ENCODE results near the gene ARHGAP45. TPM values are rescaled to one million over a fixed set of nuclear protein-coding genes. Genes with fewer than 3 reads are reported as not detected.
A peak's percentile ranks its signal among the peaks of the same experiment; 100 is the strongest.

Gene ARHGAP45
- total RNA-seq, 1 donor from 2014 or later: 0.67 TPM

- TF ChIP-seq CTCF (IDR thresholded peaks at IDR 0.05): no peak
- DNase-seq (ENCODE audit: extremely low spot score, unreplicated experiment): peak; percentile 100
- no peaks in the 10 kb centered on the region for H3K9me3 Mint-ChIP-seq (ENCODE audit: unreplicated experiment)
- peak within 1 kb of the TSS; percentile 88 for H3K4me3 Mint-ChIP-seq (ENCODE audit: unreplicated experiment)
- H3K36me3 Mint-ChIP-seq (ENCODE audit: unreplicated experiment): no peaks in the 10 kb centered on the region
- H3K27me3 Mint-ChIP-seq (ENCODE audit: unreplicated experiment): no peaks in the 10 kb centered on the region
- H3K27ac Mint-ChIP-seq (ENCODE audit: unreplicated experiment): peak within 1 kb of the TSS; percentile 78
- peaks cover 33% of the 10 kb centered on the region for H3K4me1 Mint-ChIP-seq (ENCODE audit: unreplicated experiment)
These were observed 28.2 kb downstream of the ARHGAP45 start, which contains the start of gene POLR2E for GRCh38 chr19:1094978-1095701. Gene POLR2E, minus strand, starts transcription at chr19:1095375. Its CDS starts 60 bp downstream, at chr19:1095315.

- DNase-seq (ENCODE audit: extremely low spot score, unreplicated experiment): no peak
- no peak for TF ChIP-seq CTCF (IDR thresholded peaks at IDR 0.05)
- Mint-ChIP-seq H3K4me3 (ENCODE audit: unreplicated experiment) (no peak overlapping the region), H3K27ac (ENCODE audit: unreplicated experiment) (no peak overlapping the region), H3K36me3 (ENCODE audit: unreplicated experiment) (no peaks in the 10 kb centered on the region), H3K27me3 (ENCODE audit: unreplicated experiment) (no peaks in the 10 kb centered on the region), H3K4me1 (ENCODE audit: unreplicated experiment) (peaks cover 51% of the 10 kb centered on the region), H3K9me3 (ENCODE audit: unreplicated experiment) (no peaks in the 10 kb centered on the region)
These were observed 30.8 kb downstream of the ARHGAP45 start for GRCh38 chr19:1097810-1098176.

- Mint-ChIP-seq H3K4me1 (ENCODE audit: unreplicated experiment) (peaks cover 53% of the 10 kb centered on the region), H3K36me3 (ENCODE audit: unreplicated experiment) (no peaks in the 10 kb centered on the region), H3K4me3 (ENCODE audit: unreplicated experiment) (no peak overlapping the region), H3K27me3 (ENCODE audit: unreplicated experiment) (no peaks in the 10 kb centered on the region), H3K9me3 (ENCODE audit: unreplicated experiment) (no peaks in the 10 kb centered on the region), H3K27ac (ENCODE audit: unreplicated experiment) (peak overlapping the region; percentile 80)
- no peak for TF ChIP-seq CTCF (IDR thresholded peaks at IDR 0.05)
- DNase-seq (ENCODE audit: extremely low spot score, unreplicated experiment): no peak
These were observed 31.4 kb downstream of the ARHGAP45 start for GRCh38 chr19:1098177-1099051.

GRCh38 chr19:1101337-1101698 lies 34.4 kb downstream of the ARHGAP45 start:
- H3K27me3 Mint-ChIP-seq (ENCODE audit: unreplicated experiment): no peaks in the 10 kb centered on the region
- H3K9me3 Mint-ChIP-seq (ENCODE audit: unreplicated experiment): no peaks in the 10 kb centered on the region
- no peaks in the 10 kb centered on the region for H3K36me3 Mint-ChIP-seq (ENCODE audit: unreplicated experiment)
- peak overlapping the region; percentile 98 for H3K27ac Mint-ChIP-seq (ENCODE audit: unreplicated experiment)
- no peak for DNase-seq (ENCODE audit: extremely low spot score, unreplicated experiment)
- peaks cover 52% of the 10 kb centered on the region for H3K4me1 Mint-ChIP-seq (ENCODE audit: unreplicated experiment)
- peak overlapping the region; percentile 22 for H3K4me3 Mint-ChIP-seq (ENCODE audit: unreplicated experiment)
- TF ChIP-seq CTCF (IDR thresholded peaks at IDR 0.05): no peak

Measured in osteocyte (in vitro differentiated cells).